RPMI8226 (cell line): Measurements from ENCODE around the gene NUP210L.
"Not testable (repeated sequence)": the region's sequence is repeated elsewhere in the genome, so short reads cannot be mapped to it uniquely, and the experiment has no call there.

Experiments used
- DNase-seq: peaks from one replicate; pipeline ENCODE4 v3.0.0-alpha.2; 2015

The NUP210L gene

GRCh38 chr1:154094411-154094810 is 60.5 kb downstream of the NUP210L start:
- DNase-seq = no peak

- no peak for DNase-seq
These were observed 61.2 kb downstream of the NUP210L start for GRCh38 chr1:154093699-154094098.

GRCh38 chr1:154091706-154092105 is 63.2 kb downstream of the NUP210L start:
- DNase-seq = no peak

DNA sequence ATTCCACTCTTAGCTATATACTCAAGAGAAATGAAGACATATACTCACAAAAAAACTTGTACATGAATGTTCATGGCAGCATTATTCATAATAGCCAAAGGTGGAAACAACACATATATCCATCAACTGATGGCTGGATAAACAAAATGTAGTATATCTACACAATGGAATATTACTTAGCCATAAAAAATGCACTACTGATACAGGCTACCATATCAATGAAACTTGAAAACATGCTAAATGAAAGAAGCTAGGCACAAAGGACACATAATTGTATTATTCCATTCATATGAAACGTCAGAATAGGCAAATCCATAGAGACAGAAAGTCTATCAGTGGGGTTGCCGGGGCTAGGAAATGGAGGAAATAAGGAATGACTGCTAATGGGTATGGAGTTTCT is 67.3 kb downstream of the NUP210L start:
- DNase-seq = no peak

DNA sequence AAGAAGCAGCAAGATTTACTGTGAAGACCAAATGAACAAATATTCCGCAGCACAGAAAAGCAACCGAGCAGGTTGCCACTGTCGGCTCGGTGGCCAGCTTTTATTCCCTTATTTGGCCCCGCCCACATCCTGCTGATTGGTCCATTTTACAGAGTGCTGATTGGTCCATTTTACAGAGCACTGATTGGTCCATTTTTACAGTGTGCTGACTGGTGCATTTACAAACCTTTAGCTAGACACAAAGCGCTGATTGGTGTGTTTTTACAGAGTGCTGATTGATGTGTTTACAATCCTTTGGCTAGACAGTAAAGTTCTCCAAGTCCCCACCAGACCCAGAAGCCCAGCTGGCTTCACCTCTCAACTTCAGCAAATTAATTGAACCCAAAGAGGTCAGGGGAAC is 71.8 kb downstream of the NUP210L start:
- not testable (repeated sequence) for DNase-seq

DNA sequence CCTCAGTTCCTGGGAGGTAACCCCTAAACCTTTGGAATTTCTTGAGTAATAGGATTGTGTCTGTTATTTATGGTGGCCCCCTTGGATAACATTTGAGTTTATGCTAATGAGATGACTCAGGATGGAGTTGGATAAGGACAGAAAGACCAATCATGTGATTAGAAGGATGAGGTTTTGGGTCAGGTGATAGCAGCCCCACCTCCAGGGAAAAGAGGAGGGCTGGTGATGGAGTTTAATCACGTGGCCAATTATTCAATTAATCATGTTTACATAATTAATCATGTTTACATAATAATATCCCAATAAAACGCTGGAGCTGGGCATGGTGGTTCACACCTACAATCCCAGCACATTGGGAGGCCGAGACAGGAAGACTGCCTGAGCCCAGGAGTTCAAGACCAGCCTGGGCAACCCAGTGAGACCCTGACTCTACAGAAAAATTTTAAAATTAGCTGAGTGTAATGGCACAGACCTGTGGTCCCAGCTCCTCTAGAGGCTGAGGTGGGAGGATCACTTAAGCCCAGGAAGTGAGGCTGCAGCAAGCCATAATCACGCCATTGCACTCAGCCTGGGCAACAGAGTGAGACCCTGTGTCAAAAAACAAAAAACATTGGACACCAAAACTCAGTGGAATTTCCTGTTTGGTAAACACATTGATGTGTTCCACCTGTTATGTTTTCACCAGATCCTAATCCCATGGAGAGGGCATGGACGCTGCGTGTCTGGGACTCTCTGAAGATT is 73.3 kb downstream of the NUP210L start:
- DNase-seq = no peak

DNA sequence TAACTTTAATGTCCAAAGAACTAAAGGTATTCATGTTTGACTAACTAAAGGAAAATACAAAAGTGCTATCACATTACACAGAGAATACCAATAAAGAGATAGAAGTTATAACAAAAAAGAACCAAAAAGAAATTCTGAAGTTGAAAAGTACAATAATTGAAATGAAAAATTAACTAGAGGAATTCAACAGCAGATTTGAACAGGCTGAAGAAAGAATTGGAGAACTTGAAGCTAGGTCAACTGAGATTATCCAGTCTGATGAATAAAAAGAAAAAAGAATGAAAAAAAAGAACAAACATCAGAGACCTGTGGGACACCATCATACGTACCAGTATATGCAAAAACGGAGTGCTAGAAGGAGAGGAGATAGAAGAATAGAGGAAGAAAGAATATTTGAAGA is 78.5 kb downstream of the NUP210L start:
- no peak for DNase-seq

GRCh38 chr1:154075746-154076145 is 79.1 kb downstream of the NUP210L start:
- DNase-seq = no peak

DNA sequence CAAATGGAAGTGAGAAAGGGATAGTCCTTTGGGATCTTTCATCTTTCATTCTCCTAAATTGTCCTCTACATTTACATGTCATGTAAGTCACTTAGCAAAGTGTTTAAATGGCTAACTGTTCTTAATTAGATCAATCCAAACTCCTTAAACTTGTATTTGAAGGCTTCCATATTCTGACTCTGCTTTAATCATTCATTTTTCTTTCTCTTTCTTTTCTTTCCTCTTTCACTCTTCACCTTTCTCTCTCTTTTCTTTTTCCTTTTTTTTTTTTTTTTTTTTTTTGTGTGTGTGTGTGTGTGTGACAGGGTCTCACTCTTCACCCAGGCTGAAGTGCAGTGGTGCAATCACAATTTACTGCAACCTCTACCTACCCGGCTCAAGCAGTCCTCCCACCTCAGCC is 92.6 kb downstream of the NUP210L start:
- DNase-seq = no peak

- DNase-seq = not testable (repeated sequence)
These were observed 107.4 kb downstream of the NUP210L start for GRCh38 chr1:154047436-154047835.

DNA sequence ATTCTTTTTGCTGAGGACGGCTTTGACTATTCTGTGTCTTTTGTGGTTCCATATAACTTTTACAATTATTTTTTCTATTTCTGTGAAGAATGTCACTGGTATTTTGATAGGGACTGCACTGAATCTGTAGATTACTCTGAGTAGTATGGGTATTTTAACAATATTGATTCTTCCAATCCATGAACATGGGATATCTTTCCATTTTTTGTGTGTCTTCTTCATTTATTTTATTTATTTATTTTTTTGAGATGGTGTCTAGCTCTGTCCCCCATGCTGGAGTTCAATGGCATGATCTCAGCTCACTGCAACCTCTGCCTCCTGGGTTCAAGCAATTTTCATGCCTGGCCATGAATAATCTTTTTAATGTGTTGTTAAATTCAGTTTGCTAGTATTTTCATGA is 121.2 kb downstream of the NUP210L start:
- DNase-seq = not testable (repeated sequence)

DNA sequence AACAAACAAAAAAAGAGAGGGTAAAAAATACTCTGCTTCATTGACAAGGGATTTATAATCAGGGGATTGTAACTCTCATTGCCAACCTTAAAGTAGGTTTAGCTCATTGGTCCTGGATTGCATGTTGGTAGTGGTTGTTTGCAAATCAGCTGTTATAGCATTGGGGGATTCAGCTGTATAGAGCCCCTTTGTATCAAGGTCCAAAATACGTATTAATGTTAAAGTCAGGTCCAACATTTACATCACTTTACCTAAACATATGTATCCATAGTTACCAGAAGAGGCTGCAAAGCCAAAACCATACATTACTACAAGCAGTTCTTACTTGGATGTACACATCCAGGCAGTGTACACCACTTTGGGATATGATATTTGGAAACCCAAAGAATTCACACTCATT is 134.9 kb downstream of the NUP210L start:
- DNase-seq = no peak

DNA sequence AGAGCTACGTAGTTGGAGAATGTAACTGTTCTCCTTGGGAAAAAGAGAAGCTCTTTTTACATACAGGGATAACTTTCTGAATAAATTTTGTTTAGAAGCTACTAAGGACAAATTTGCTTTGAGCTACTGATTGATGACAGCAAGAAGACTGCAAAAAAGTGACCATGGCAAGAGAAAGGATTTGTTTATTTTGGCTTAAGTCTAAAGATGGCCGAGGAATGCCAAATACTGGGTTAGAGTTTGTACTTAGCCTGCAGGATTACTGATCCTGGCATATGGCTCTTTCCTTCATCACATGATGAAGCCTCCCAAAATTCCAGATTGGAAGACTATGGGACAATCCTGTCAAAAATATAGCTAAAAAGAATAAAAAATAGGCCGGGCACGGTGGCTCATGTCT is 135.6 kb downstream of the NUP210L start:
- no peak for DNase-seq

- no peak for DNase-seq
These were observed 140.5 kb downstream of the NUP210L start for GRCh38 chr1:154014154-154014907.

DNA sequence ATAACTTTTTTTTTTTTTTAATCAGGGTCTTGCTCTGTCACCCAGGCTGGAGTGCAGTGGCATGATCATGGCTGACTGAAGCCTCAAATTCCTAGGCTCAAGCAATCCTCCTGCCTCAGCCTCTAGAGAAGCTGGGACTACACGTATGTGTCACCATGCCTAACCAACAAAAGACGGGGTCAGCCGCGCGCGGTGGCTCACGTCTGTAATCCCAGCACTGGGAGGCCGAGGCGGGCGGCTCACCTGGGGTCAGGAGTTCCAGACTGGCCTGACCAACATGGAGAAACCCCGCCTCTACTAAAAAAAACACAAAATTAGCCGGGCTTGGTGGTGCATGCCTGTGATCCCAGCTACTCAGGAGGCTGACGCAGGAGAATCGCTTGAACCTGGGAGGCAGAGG is 142.3 kb downstream of the NUP210L start:
- DNase-seq = not testable (repeated sequence)

- no peak for DNase-seq
These were observed 142.7 kb downstream of the NUP210L start for GRCh38 chr1:154012129-154012528.

- DNase-seq = no peak
These were observed 148.7 kb downstream of the NUP210L start for GRCh38 chr1:154006136-154006535.

DNA sequence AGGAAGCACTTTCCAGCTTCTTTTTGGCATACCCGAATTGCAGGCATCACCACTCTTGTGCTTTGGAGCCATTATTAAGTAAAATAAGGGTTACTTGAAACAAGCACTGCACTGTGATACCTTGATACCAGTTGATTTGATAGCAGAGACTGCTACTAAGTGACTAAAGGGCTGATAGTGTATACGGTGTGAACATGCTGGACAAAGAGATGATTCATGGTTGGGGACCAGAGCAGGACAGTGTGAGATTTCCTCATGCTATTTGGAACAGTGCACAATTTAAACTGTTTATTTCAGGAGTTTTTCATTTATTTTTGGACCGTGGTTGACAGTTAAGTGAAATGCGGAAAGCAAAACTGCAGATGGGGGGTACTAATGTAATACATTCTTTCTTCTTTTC is 154.5 kb downstream of the NUP210L start:
- no peak for DNase-seq

DNA sequence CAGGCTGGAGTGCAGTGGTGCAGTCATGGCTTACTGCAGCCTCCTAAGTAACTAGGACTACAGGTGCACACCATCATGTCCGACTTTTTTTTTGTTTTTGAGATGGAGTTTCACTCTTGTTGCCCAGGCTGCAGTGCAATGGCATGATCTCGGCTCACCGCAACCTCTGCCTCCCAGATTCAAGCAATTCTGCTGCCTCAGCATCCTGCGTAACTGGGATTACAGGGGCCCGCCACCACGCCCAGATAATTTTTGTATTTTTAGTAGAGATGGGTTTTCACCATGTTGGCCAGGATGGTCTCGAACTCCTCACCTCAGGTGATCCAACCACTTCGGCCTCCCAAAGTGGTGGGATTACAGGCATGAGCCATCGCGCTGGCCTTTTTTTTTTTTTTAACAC is 158.0 kb downstream of the NUP210L start:
- DNase-seq = not testable (repeated sequence)

DNA sequence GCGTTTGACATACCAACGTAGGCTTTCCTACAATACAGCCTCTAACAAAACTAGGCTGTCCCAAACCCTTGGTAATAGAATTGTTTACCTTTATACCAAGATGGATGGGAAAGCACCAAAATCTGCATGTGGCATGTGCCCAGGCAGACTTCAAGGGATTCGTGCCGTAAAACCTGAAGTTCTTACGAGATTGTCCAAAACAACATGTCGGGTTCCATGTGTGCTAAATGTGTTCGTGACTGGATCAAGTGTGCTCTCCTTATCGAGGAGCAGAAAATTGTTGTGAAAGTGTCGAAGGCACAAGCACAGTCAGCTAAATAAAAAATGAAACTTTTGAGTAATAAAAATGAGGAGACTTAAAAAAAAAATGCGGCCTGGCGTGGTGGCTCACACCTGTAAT is 159.2 kb downstream of the NUP210L start:
- no peak for DNase-seq

DNA sequence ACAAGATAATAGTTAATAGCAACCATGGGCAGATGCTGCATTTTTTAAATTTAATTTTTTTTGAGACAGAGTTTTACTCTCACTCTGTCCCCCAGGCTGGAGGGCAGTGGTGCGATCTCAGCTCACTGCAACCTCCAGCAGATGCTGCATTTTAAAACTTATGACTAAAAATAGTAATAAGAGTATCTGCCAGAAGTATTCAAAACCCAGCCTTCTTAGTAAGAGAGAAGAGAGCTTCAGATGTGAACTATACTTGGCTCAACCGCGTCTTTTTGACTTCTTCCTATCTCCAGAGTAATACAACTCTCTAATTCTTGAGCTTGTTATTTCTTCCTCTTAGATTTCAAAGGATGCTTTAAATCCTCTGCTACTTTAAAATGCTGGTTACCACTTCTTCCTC is 159.7 kb downstream of the NUP210L start:
- no peak for DNase-seq

DNA sequence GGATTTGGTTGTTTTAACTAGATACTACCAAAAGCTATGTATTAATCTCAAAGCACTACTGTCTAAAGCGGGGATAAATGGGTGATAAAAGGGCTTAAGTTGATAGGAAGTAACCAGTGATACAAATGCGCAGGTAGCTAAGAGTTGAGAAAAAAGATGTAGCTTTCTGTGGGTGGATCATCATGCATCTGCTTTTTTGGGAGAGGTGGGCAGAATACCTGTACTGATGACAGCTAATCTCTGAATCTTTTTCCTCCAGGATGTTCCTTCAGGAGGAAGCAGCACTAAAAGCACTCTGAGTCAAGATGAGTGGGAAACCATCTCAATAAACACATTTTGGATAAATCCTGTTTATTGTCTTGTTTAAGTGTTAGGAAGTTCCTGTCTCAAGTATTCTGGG is 163.1 kb downstream of the NUP210L start:
- DNase-seq = no peak

DNA sequence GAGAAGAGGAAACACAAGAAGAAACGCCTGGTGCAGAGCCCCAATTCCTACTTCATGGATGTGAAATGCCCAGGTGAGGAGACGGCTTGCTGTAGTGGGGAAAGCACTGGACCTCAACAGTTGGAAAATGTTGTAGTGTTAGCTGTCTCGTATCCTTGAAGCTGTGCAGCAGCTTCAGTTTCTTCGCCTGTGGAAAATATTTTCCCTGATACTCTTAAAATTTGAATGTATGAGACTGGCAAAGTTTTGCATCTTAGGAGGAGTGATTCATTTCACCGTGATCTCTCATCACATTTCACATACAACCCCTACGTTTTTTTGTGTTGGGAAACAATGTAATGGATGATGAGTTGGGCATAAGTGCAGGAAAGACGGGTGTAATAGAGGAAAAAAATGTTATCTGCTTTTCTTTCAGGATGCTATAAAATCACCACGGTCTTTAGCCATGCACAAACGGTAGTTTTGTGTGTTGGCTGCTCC is 163.7 kb downstream of the NUP210L start:
- no peak for DNase-seq

DNA sequence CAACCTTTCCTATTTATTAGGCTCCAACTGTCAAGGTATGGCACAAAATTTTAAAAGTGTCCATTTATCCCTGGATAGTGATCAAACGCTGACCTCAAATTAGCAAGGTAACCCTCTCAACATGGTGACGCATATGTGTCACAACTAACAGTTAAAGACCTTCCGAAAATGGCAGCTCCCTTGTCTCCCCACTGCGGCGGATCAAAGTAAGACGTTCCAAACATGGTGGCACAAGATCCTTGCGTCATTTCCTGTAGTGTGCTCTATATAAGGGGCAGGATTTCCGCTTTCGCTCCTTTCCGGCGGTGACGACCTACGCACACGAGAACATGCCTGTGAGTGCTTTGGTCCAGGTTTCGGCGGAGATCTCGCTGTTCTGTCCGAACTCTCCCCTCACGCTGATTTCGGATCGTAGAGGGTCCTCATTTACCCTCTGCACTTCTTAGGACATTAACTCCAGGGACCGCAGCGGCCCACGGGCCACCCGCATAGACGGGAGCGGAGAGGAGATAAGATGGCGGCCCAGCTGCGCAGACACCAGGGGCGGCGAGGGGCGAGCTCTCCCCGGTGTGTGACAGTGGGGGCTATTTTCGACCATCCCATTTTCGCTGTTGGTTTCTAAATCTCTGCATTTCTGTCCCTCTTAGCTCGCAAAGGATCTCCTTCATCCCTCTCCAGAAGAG is 164.3 kb downstream of the NUP210L start, which contains the start of gene RPS27:
Gene RPS27 (plus strand): TSS at position 295 of the 683 bp plus-strand sequence. CDS start 35 bp downstream, at position 330.
- peak; percentile 99 for DNase-seq
